OCI-LY1 (cell line): ENCODE results near the gene CFAP73.

Source experiments
- CTCF ChIP-seq: fragments of 200-600 bp; sonication (generic), shearing (Covaris generic); IDR thresholded peaks from 2 replicates; pipeline ENCODE4 v1.5.1; 2017; ENCODE audit warnings: mild to moderate bottlenecking, antibody characterized with exemption, low read length, moderate library complexity, mixed read lengths
- EZH2 ChIP-seq: fragments of 200-600 bp; sonication (generic), shearing (Covaris generic); IDR thresholded peaks from 2 replicates; pipeline ENCODE4 v1.8.0; 2017; ENCODE audit warnings: borderline replicate concordance, mixed run types, mild to moderate bottlenecking, antibody characterized with exemption, low read length, moderate library complexity, mixed read lengths

- TF ChIP-seq EZH2: no peak
- TF ChIP-seq CTCF: no peak
These were observed 7.8 kb downstream of the CFAP73 start for GRCh38 chr12:113157218-113157859.
